SK-N-SH (cell line): ENCODE measurements around the gene ZNF337. TPM values are rescaled to one million over a fixed set of nuclear protein-coding genes. Genes with fewer than 3 reads are reported as not detected.

ENCODE experiments used
- CTCF ChIA-PET: fragments of 300-600, 350-600 bp; formaldehyde crosslinking; extraction: SDS; loops from one replicate; lab custom pipeline; 2021; lab: Yijun Ruan, JAX
- POLR2A ChIA-PET: fragments of 350-600 bp; sonication (Branson Sonifier 250); formaldehyde crosslinking; extraction: SDS; loops from one replicate; lab custom pipeline; 2020; ENCODE audit warnings: antibody characterized with exemption, inconsistent platforms; lab: Yijun Ruan, JAX
- DNase-seq: peaks from one replicate; pipeline ENCODE4 v3.0.0; 2012
- H2AFZ ChIP-seq: fragments of 200-600 bp; sonication (generic); 2 replicates; pipeline ENCODE4 v1.8.1; 2016; ENCODE audit warnings: antibody characterized with exemption, mild to moderate bottlenecking, low read depth
- H3F3A ChIP-seq: fragments of 200-600 bp; sonication (generic); replicated peaks from 2 replicates; pipeline ENCODE3; 2016; ENCODE audit warnings: antibody characterized with exemption, mild to moderate bottlenecking; ENCODE audit not compliant: insufficient read depth
- H3K27ac ChIP-seq, 2 experiments: fragments of 200-500 bp in 1 of 2; fragments of 200-600 bp in 1 of 2; sonication (Bioruptor generic) in 1 of 2; sonication (generic), shearing (Covaris generic) in 1 of 2; 2 replicates each; pipeline versions ENCODE4 v1.5.1 to v1.6.1; 2014 to 2016; ENCODE audit warnings: low read depth in 2 of 2, inconsistent platforms in 1 of 2, low read length in 1 of 2, mild to moderate bottlenecking in 1 of 2, mixed read lengths in 1 of 2
- H3K27me3 ChIP-seq: fragments of 200-600 bp; sonication (generic), shearing (Covaris generic); 2 replicates; pipeline ENCODE4 v1.6.1; 2016; ENCODE audit warnings: mixed run types; ENCODE audit not compliant: insufficient read depth
- H3K36me3 ChIP-seq, 2 experiments: fragments of 200-500 bp in 1 of 2; fragments of 200-600 bp in 1 of 2; sonication (Bioruptor generic) in 1 of 2; sonication (generic) in 1 of 2; replicated peaks in 1 of 2; 2 replicates each; pipeline versions ENCODE3 to v1.5.1; 2014 to 2016; ENCODE audit warnings: low read length in 1 of 2, mild to moderate bottlenecking in 1 of 2; ENCODE audit not compliant: insufficient read depth in 2 of 2, control insufficient read depth in 1 of 2
- H3K4me1 ChIP-seq, 2 experiments: fragments of 200-500 bp in 1 of 2; fragments of 200-600 bp in 1 of 2; sonication (Bioruptor generic) in 1 of 2; sonication (generic), shearing (Covaris generic) in 1 of 2; 2 replicates each; pipeline versions ENCODE4 v1.5.1 to v1.6.1; 2014 to 2016; ENCODE audit warnings: low read depth in 1 of 2, low read length in 1 of 2, mixed run types in 1 of 2; ENCODE audit not compliant: insufficient read depth in 2 of 2, control insufficient read depth in 1 of 2
- H3K4me2 ChIP-seq: fragments of 200-600 bp; sonication (generic), shearing (Covaris generic); 2 replicates; pipeline ENCODE4 v1.6.1; 2017; ENCODE audit warnings: mixed run types
- H3K4me3 ChIP-seq, 2 experiments: fragments of 200-500 bp in 1 of 2; fragments of 200-600 bp in 1 of 2; sonication (Bioruptor generic) in 1 of 2; sonication (generic), shearing (Covaris generic) in 1 of 2; 2 replicates each; pipeline versions ENCODE4 v1.5.1 to v1.8.1; 2014 to 2016; ENCODE audit warnings: low read depth in 2 of 2, inconsistent platforms in 1 of 2, low read length in 1 of 2, mild to moderate bottlenecking in 1 of 2, mixed read lengths in 1 of 2, moderate library complexity in 1 of 2
- H3K79me2 ChIP-seq: fragments of 200-600 bp; sonication (generic); 2 replicates; pipeline ENCODE4 v1.8.1; 2017; ENCODE audit warnings: mild to moderate bottlenecking; ENCODE audit not compliant: insufficient read depth
- H3K9ac ChIP-seq: fragments of 200-600 bp; sonication (generic); 2 replicates; pipeline ENCODE4 v1.6.1; 2017; ENCODE audit warnings: mixed run types
- H3K9me2 ChIP-seq: fragments of 200-600 bp; sonication (generic); 2 replicates; pipeline ENCODE4 v1.6.1; 2017; ENCODE audit warnings: mixed run types
- H3K9me3 ChIP-seq: fragments of 200-600 bp; sonication (generic); 2 replicates; pipeline ENCODE4 v1.6.1; 2017; ENCODE audit warnings: mixed run types, mild to moderate bottlenecking, moderate library complexity
- H4K20me1 ChIP-seq: fragments of 200-600 bp; sonication (generic); 2 replicates; pipeline ENCODE4 v1.6.1; 2017; ENCODE audit warnings: mild to moderate bottlenecking, mixed run types; ENCODE audit not compliant: insufficient read depth
- ELF1 ChIP-seq: IDR thresholded peaks from 2 replicates; pipeline ENCODE4 v1.4.0; 2012
- EZH2phosphoT487 ChIP-seq: fragments of 200-600 bp; sonication (generic); IDR thresholded peaks from 2 replicates; pipeline ENCODE4 v1.6.1; 2017; ENCODE audit warnings: low read depth, mixed run types, mild to moderate bottlenecking, antibody characterized with exemption, moderate library complexity, borderline replicate concordance
- FOSL2 ChIP-seq: IDR thresholded peaks from 2 replicates; pipeline ENCODE4 v1.4.0; 2012; ENCODE audit warnings: low read depth, mild to moderate bottlenecking, moderate library complexity, borderline replicate concordance
- FOXJ3 ChIP-seq: sonication (generic); formaldehyde crosslinking; IDR thresholded peaks from 2 replicates; pipeline ENCODE4 v1.5.1; 2020; ENCODE audit warnings: mild to moderate bottlenecking, missing genetic modification reagents
- FOXM1 ChIP-seq: IDR thresholded peaks from 2 replicates; pipeline ENCODE4 v1.4.0; 2012; ENCODE audit warnings: low read depth, mild to moderate bottlenecking
- GABPA ChIP-seq: IDR thresholded peaks from 2 replicates; pipeline ENCODE4 v1.4.0; 2012; ENCODE audit warnings: low read depth, mild to moderate bottlenecking
- GATA2 ChIP-seq: sonication (generic); formaldehyde crosslinking; IDR thresholded peaks from 2 replicates; pipeline ENCODE4 v1.5.0; 2020; ENCODE audit warnings: mild to moderate bottlenecking, missing genetic modification reagents
- MAX ChIP-seq: IDR thresholded peaks from 2 replicates; pipeline ENCODE4 v1.4.0; 2012; ENCODE audit warnings: low read depth
- MEF2A ChIP-seq: IDR thresholded peaks from 2 replicates; pipeline ENCODE4 v1.4.0; 2012; ENCODE audit warnings: low read depth, borderline replicate concordance
- MXI1 ChIP-seq: IDR thresholded peaks from 2 replicates; pipeline ENCODE4 v1.6.1; 2012; ENCODE audit warnings: mild to moderate bottlenecking, low read depth, low read length, improper control_type of control experiment
- RAD21 ChIP-seq: IDR thresholded peaks from 2 replicates; pipeline ENCODE4 v1.6.1; 2012; ENCODE audit warnings: mild to moderate bottlenecking, low read length
- REST ChIP-seq: IDR thresholded peaks from 2 replicates; pipeline ENCODE4 v1.6.1; 2012; ENCODE audit warnings: mild to moderate bottlenecking, low read depth, low read length, moderate library complexity
- RFX5 ChIP-seq: IDR thresholded peaks from 2 replicates; pipeline ENCODE4 v1.6.1; 2012; ENCODE audit warnings: mild to moderate bottlenecking, improper control_type of control experiment, low read length
- SIN3A ChIP-seq: IDR thresholded peaks from 2 replicates; pipeline ENCODE4 v1.6.1; 2012; ENCODE audit warnings: low read depth, mild to moderate bottlenecking, low read length, moderate library complexity, borderline replicate concordance
- SMC3 ChIP-seq: IDR thresholded peaks from 2 replicates; pipeline ENCODE4 v1.6.1; 2012; ENCODE audit warnings: low read depth, low read length, improper control_type of control experiment
- TAF1 ChIP-seq: IDR thresholded peaks from 2 replicates; pipeline ENCODE4 v1.6.1; 2012; ENCODE audit warnings: low read depth, mild to moderate bottlenecking, low read length, moderate library complexity, borderline replicate concordance
- TCF12 ChIP-seq: IDR thresholded peaks from 2 replicates; pipeline ENCODE4 v1.4.0; 2012
- TEAD4 ChIP-seq: IDR thresholded peaks from 2 replicates; pipeline ENCODE4 v1.4.0; 2012; ENCODE audit warnings: mild to moderate bottlenecking, borderline replicate concordance; ENCODE audit not compliant: insufficient read depth
- ZBTB33 ChIP-seq: IDR thresholded peaks from 2 replicates; pipeline ENCODE4 v1.4.0; 2012; ENCODE audit warnings: low read depth, borderline replicate concordance
- WGBS: methylation state at CpG from one replicate; pipeline ENCODE4 v1.1.6; 2017; ENCODE audit warnings: low lambda C conversion rate; 5-methylcytosine and 5-hydroxymethylcytosine counted together
- polyA plus RNA-seq, 3 experiments: library from polyadenylated mRNA; depleted of rRNA; stranded (reverse); fragments of >200 nt; gene quantifications; 2 replicates each; pipeline ENCODE4 v1.2.3, GENCODE V29; 2012

ZNF337 gene
- polyA plus RNA-seq, 1 of the 3 experiments (the other 2 are of a cell fraction), result 16.5 TPM

- TF ChIP-seq ELF1, result no peak
- TF ChIP-seq MXI1, result no peak
- TF ChIP-seq ZBTB33, result no peak
- TF ChIP-seq TEAD4, result no peak
- TF ChIP-seq RFX5, result no peak
- TF ChIP-seq FOSL2, result no peak
- no peak for TF ChIP-seq FOXM1
- TF ChIP-seq GABPA, result no peak
- TF ChIP-seq REST, result no peak
- no peak for TF ChIP-seq EZH2phosphoT487
- no peak for TF ChIP-seq FOXJ3 (CRISPR knock-in tag)
- TF ChIP-seq RAD21, result no peak
- TF ChIP-seq TCF12, result no peak
- no peak for TF ChIP-seq GATA2 (CRISPR knock-in tag)
- TF ChIP-seq MEF2A, result no peak
- TF ChIP-seq MAX, result no peak
- no peak for TF ChIP-seq TAF1
- TF ChIP-seq SIN3A, result no peak
- no peak for TF ChIP-seq SMC3
- H3K4me2 ChIP-seq, result no peak overlapping the region
- H3K36me3 ChIP-seq, result peaks cover 63 to 64% of the 10 kb centered on the region in 2 experiments
- no peaks in the 10 kb centered on the region for H3K9me3 ChIP-seq
- no peak overlapping the region for H3K4me3 ChIP-seq
- peaks cover 8% of the 10 kb centered on the region; the same call in 1 of the 2 replicates for H3K79me2 ChIP-seq
- no peaks in the 10 kb centered on the region for H3K27me3 ChIP-seq
- POLR2A ChIA-PET, result no interaction called here
- no peak overlapping the region for H2AFZ ChIP-seq
- CTCF ChIA-PET, result no interaction called here
- no peak overlapping the region for H3K9ac ChIP-seq
- WGBS, result 99% methylated on average over 10 of the region's 10 CpGs
- H3K9me2 ChIP-seq, result no peaks in the 10 kb centered on the region
- no peaks in the 10 kb centered on the region for H3F3A ChIP-seq
- DNase-seq, result no peak
- no peak overlapping the region for H3K27ac ChIP-seq
- H4K20me1 ChIP-seq, result no peaks in the 10 kb centered on the region
- H3K4me1 ChIP-seq, result no peaks in the 10 kb centered on the region
Measured at GRCh38 chr20:25676164-25676809, 20.4 kb downstream of the ZNF337 start.
